Gastroesophageal sphincter (tissue), 4 donors: ENCODE results near the gene TNK2. TPM values are rescaled to one million over a fixed set of nuclear protein-coding genes. Genes with fewer than 3 reads are reported as not detected.

ENCODE experiments used
- ATAC-seq: fragments of 150-250 bp; one replicate; pipeline ENCODE4 v1.9.1; 2016; ENCODE audit warnings: mild to moderate bottlenecking, moderate library complexity
- H3K27ac ChIP-seq, 4 donors: fragments of 200-600 bp; sonication (generic) in 3 of 4; 1 replicate in 3 of 4; 2 replicates in 1 of 4; pipeline ENCODE4 v1.5.1; 2016 to 2019
- H3K27me3 ChIP-seq: fragments of 200-600 bp; sonication (generic); one replicate; pipeline ENCODE4 v1.5.1; 2019
- H3K36me3 ChIP-seq, 2 donors: fragments of 200-600 bp; sonication (generic); one replicate each; pipeline ENCODE4 v1.5.1; 2019; ENCODE audit warnings: control low read depth in 1 of 2
- H3K4me1 ChIP-seq, 3 donors: fragments of 200-600 bp; sonication (generic); 1 replicate in 2 of 3; 2 replicates in 1 of 3; pipeline ENCODE4 v1.5.1; 2016 to 2019; ENCODE audit warnings: control low read depth in 2 of 3
- H3K4me3 ChIP-seq, 2 donors: fragments of 200-600 bp; sonication (generic); one replicate each; pipeline ENCODE4 v1.5.1; 2019; ENCODE audit warnings: mild to moderate bottlenecking in 1 of 2, moderate library complexity in 1 of 2
- H3K9me3 ChIP-seq, 3 donors: fragments of 200-600 bp; sonication (generic); one replicate each; pipeline ENCODE4 v1.5.1; 2017 to 2019; ENCODE audit warnings: control low read depth in 2 of 3
- CTCF ChIP-seq, 4 experiments: fragments of 200-600 bp in 2 of 4; fragments of 450-650 bp in 2 of 4; sonication (generic) in 1 of 4; IDR thresholded peaks; one replicate each; pipeline ENCODE4 v1.5.1; 2017 to 2019; ENCODE audit warnings: antibody characterized with exemption in 4 of 4, mild to moderate bottlenecking in 2 of 4, moderate library complexity in 2 of 4
- EP300 ChIP-seq: sonication (generic); formaldehyde crosslinking; IDR thresholded peaks from one replicate; pipeline ENCODE4 v1.6.1; 2017; ENCODE audit warnings: antibody characterized with exemption, mild to moderate bottlenecking
- POLR2A ChIP-seq, 2 donors: fragments of 450-650 bp; IDR thresholded peaks; one replicate each; pipeline ENCODE4 v1.6.1; 2017; ENCODE audit warnings: antibody characterized with exemption in 2 of 2, mild to moderate bottlenecking in 2 of 2, moderate library complexity in 1 of 2
- POLR2AphosphoS5 ChIP-seq: sonication (generic); formaldehyde crosslinking; IDR thresholded peaks from one replicate; pipeline ENCODE4 v1.6.1; 2017; ENCODE audit warnings: antibody characterized with exemption
- WGBS, 2 donors: methylation state at CpG; one replicate each; pipeline ENCODE4 v1.1.5; 2018; ENCODE audit warnings: low coverage in 1 of 2; 5-methylcytosine and 5-hydroxymethylcytosine counted together
- total RNA-seq, 4 donors: library from RNA; depleted of rRNA; stranded (reverse); fragments of >200 nt; gene quantifications; one replicate each; pipeline ENCODE4 v1.1.0, GENCODE V29; 2016

Gene TNK2
- total RNA-seq, 4 donors from 2014 or later, result 14.5 to 28.8 (median 23.9) TPM

DNA sequence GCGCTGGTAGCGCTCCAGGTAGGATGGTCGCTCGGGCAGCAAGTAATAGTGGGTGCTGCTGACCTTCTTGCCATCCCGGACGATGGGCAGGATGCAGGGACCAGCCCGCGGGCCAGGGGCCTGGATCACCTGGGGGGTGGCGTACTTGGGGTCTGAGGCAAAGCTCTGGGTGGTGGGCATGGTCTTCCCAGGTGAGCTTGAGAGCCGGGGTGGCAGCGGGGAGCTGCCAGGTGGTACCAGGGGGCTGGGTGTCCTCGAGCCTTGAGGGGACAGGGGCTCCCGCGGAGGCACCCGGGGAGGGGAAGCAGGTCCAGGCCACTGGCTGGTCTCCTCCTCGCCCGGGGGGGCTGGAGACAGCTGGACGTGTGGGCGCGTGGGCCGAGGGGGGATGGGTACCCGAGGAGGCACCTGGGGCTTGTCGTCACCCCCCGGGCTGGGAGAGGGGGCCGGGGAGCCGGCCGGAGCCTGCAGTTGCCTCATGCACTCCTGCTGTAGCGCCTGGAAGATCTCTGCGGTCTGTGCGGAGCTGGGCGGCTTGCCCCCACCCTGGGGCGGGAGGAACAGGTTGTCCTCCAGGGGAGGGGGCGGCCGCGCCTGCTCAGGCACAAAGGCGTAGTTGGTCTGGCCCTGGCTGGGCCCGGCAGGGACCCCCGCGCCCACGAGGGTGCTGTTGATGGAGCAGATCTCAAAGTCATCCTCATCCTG lies 40.6 kb downstream of the TNK2 start:
- WGBS, 2 donors, result no CpG with 5 or more reads among the region's 40 CpGs
- TF ChIP-seq POLR2A (IDR thresholded peaks at IDR 0.05) (no peak), CTCF (IDR thresholded peaks at IDR 0.05) (no peak), EP300 (no peak), POLR2AphosphoS5 (no peak)
- H3K4me3 ChIP-seq, result no peak overlapping the region

GRCh38 chr3:195866686-195867511 lies 41.5 kb downstream of the TNK2 start:
- no CpG with 5 or more reads among the region's 30 CpGs for WGBS, 2 donors
- TF ChIP-seq CTCF (IDR thresholded peaks at IDR 0.05), result no peak
- no peak for TF ChIP-seq POLR2A (IDR thresholded peaks at IDR 0.05)
- TF ChIP-seq POLR2AphosphoS5, result no peak
- TF ChIP-seq EP300, result no peak
- Histone ChIP-seq H3K4me3 (no peak overlapping the region), H3K27ac (no peak overlapping the region), H3K4me1 (peaks cover 0 to 15% (median 9%) of the 10 kb centered on the region in 3 donors), H3K9me3 (no peaks in the 10 kb centered on the region), H3K36me3 (peaks cover 0 to 72% of the 10 kb centered on the region in 2 donors), H3K27me3 (no peaks in the 10 kb centered on the region)
- no peak for ATAC-seq

More for the DNA sequence above, 40.6 kb downstream of the TNK2 start:
- H3K27ac ChIP-seq, result no peak overlapping the region
- no peak for ATAC-seq
- peaks cover 0 to 14% (median 9%) of the 10 kb centered on the region in 3 donors for H3K4me1 ChIP-seq
- no peaks in the 10 kb centered on the region for H3K9me3 ChIP-seq
- H3K36me3 ChIP-seq, result peaks cover 0 to 81% of the 10 kb centered on the region in 2 donors
- H3K27me3 ChIP-seq, result no peaks in the 10 kb centered on the region

DNA sequence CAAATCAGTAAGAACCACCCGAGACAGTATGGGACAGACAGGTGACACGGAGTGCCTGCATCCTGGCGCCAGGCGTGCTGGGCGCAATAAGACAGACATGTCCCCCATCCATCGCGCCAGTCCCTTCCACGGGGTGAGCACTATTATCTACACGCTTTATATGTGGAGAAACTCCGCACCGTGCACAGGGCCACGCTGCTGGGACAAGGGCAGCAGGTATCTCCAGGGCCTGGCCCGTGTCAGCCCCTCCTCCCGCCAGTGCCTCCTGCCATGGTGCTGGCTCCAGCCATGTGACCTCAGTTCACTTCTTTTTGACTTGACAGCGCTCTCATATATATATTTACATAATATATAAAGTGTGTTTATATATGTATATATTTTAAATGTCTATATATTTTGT lies 42.6 kb downstream of the TNK2 start:
- peaks cover 0 to 61% of the 10 kb centered on the region in 2 donors for H3K36me3 ChIP-seq
- 77 to 82% methylated on average over 9 to 15 of the region's 15 CpGs for WGBS, 2 donors
- ATAC-seq, result no peak

More for the DNA sequence above, 42.6 kb downstream of the TNK2 start:
- Histone ChIP-seq H3K9me3 (no peaks in the 10 kb centered on the region), H3K27ac (no peak overlapping the region), H3K27me3 (no peaks in the 10 kb centered on the region), H3K4me3 (no peak overlapping the region), H3K4me1 (peaks cover 0 to 15% (median 9%) of the 10 kb centered on the region in 3 donors)
- no peak for TF ChIP-seq CTCF (IDR thresholded peaks at IDR 0.05)
- no peak for TF ChIP-seq POLR2AphosphoS5
- TF ChIP-seq EP300, result no peak
- TF ChIP-seq POLR2A (IDR thresholded peaks at IDR 0.05), result no peak
